ENCODE measurements around the gene ARHGEF3.

The ARHGEF3 gene

GRCh38 chr3:56681984-56682461 is 119.7 kb downstream of the ARHGEF3 start:
- in situ Hi-C loops (cut with HindIII; ENCODE audit: low sequenced_read_pairs) = no loop called here
- TF ChIP-seq CTCF (IDR thresholded peaks at IDR 0.05; ENCODE audit: low read depth, low read length, missing control alignments) = no peak
- peak; percentile 35 for DNase-seq (ENCODE audit: low read depth)
- peak overlapping the region; percentile 70 for H3K4me3 ChIP-seq (ENCODE audit: low read depth, low read length)

- no peak for TF ChIP-seq CTCF (IDR thresholded peaks at IDR 0.05; ENCODE audit: low read depth, low read length, missing control alignments)
- in situ Hi-C loops (cut with HindIII; ENCODE audit: low sequenced_read_pairs) = no loop called here
- DNase-seq (ENCODE audit: low read depth) = no peak
Measured at GRCh38 chr3:56680054-56680580, 121.6 kb downstream of the ARHGEF3 start.

More at GRCh38 chr3:56680054-56680580, 121.6 kb downstream of the ARHGEF3 start:
- H3K4me3 ChIP-seq (ENCODE audit: low read depth, low read length) = no peak overlapping the region
